ENCODE data around the gene RNU7-1.

GRCh38 chr12:6961278-6961694, 17.7 kb downstream of the RNU7-1 start:
- TF ChIP-seq CTCF (IDR thresholded peaks at IDR 0.05) (no peak), POLR2A (IDR thresholded peaks at IDR 0.05) (no peak)
